ENCODE measurements around the gene ADCY3. TPM values are rescaled to one million over a fixed set of nuclear protein-coding genes. Genes with fewer than 3 reads are reported as not detected.

The ADCY3 gene
- total and polyA plus RNA-seq, 9 donors: 27.1 to 150 (median 97.4) TPM

DNA sequence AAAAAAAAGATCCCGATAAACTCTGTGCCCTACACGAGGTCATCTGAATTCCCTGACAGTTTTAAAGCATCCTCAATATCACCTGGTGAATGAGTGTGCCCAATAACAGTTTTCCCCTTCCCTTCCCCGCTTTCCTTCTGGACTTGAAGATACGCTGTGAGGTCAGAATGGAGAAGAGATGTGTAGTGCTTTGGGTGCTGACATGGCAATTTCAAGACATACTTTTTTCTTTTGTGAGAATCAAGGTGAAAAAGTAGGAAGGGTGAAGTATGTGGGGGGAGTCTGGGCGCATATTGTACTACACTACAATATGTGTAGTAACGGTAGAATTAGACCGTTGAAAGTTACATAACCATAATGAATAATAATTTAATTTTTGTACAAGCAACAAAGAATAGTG is 30.1 kb upstream of the ADCY3 start:
- no peak overlapping the region for H3K4me3 ChIP-seq
- intact Hi-C loops (cut with DNase I): no loop called here
- WGBS, 3 donors: 93 to 96% (median 94%) methylated on average over 7 of the region's 7 CpGs
- no peaks in the 10 kb centered on the region for H3K9me3 ChIP-seq
- H3K27ac ChIP-seq: no peak overlapping the region
- no peak for DNase-seq
- H3K4me1 ChIP-seq (ENCODE audit: insufficient read depth): no peaks in the 10 kb centered on the region
- TF ChIP-seq EP300 (IDR thresholded peaks at IDR 0.05) (no peak), POLR2A (IDR thresholded peaks at IDR 0.05) (no peak)
- TF ChIP-seq, protein P1, sequence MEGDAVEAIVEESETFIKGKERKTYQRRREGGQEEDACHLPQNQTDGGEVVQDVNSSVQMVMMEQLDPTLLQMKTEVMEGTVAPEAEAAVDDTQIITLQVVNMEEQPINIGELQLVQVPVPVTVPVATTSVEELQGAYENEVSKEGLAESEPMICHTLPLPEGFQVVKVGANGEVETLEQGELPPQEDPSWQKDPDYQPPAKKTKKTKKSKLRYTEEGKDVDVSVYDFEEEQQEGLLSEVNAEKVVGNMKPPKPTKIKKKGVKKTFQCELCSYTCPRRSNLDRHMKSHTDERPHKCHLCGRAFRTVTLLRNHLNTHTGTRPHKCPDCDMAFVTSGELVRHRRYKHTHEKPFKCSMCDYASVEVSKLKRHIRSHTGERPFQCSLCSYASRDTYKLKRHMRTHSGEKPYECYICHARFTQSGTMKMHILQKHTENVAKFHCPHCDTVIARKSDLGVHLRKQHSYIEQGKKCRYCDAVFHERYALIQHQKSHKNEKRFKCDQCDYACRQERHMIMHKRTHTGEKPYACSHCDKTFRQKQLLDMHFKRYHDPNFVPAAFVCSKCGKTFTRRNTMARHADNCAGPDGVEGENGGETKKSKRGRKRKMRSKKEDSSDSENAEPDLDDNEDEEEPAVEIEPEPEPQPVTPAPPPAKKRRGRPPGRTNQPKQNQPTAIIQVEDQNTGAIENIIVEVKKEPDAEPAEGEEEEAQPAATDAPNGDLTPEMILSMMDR (IDR thresholded peaks at IDR 0.05): no peak
- no peaks in the 10 kb centered on the region for H3K36me3 ChIP-seq
- H3K27me3 ChIP-seq: no peaks in the 10 kb centered on the region

DNA sequence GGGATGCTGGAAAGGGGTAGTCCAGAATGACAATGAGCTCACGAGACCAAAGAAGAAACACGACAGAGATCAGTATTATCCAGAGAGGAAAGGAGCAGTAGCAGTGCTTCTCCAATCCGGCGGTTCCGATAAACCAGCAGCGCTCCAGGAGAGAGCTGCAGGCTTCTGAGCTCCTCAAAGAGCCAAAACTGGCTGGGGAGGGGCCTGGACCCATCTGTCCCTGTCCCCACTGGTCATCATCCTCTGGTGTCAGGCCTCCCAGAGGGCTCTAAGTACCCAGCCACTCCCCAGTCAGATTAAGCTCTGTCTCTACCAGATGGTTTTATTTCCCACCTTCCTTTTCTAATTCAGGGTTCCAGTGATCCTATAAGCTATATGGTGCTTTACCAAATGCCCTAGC is 28.5 kb upstream of the ADCY3 start:
- Histone ChIP-seq H3K36me3 (no peaks in the 10 kb centered on the region), H3K27me3 (no peaks in the 10 kb centered on the region), H3K27ac (no peak overlapping the region), H3K9me3 (no peaks in the 10 kb centered on the region), H3K4me1 (ENCODE audit: insufficient read depth) (no peaks in the 10 kb centered on the region), H3K4me3 (no peak overlapping the region)
- TF ChIP-seq EP300 (IDR thresholded peaks at IDR 0.05): no peak
- TF ChIP-seq, protein P1 (IDR thresholded peaks at IDR 0.05): no peak
- TF ChIP-seq POLR2A (IDR thresholded peaks at IDR 0.05): no peak
- DNase-seq: no peak
- intact Hi-C loops (cut with DNase I): no loop called here
- WGBS, 3 donors: 86 to 93% (median 91%) methylated on average over 6 of the region's 6 CpGs

DNA sequence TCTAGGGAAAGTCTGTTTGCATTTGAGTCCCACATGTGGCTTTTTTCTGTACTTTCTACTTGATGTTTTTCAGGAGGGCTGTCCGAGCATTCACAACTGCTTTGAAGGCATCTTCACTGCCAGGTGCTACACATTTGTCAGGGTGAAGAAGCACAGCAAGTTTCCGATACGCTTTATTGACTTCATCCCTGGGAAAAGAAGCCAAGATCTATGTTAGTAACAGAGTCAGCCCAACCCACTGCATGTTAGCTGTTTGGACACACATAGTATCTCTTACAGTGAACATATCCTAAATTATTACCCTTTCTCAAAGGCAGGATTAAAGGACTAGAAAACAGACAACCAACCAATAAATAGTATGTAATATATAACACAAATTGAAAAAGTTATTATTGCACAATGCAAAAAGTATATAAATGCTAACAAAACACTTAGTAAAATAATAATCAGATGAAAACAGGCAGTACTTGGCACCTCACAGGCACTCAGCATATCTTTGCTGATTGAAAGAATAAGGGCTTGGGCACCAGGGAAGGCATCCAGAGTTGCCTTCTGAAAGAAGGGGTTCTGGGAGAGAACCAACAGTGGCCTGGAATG is 27.6 kb upstream of the ADCY3 start:
- Histone ChIP-seq H3K27me3 (no peaks in the 10 kb centered on the region), H3K9me3 (no peaks in the 10 kb centered on the region), H3K4me3 (no peak overlapping the region), H3K4me1 (ENCODE audit: insufficient read depth) (no peaks in the 10 kb centered on the region), H3K27ac (no peak overlapping the region), H3K36me3 (no peaks in the 10 kb centered on the region)
- intact Hi-C loops (cut with DNase I): no loop called here
- TF ChIP-seq POLR2A (IDR thresholded peaks at IDR 0.05) (no peak), EP300 (IDR thresholded peaks at IDR 0.05) (no peak)
- TF ChIP-seq, protein P1 (IDR thresholded peaks at IDR 0.05): no peak
- DNase-seq: no peak
- 80 to 93% (median 90%) methylated on average over 3 of the region's 3 CpGs for WGBS, 3 donors

DNA sequence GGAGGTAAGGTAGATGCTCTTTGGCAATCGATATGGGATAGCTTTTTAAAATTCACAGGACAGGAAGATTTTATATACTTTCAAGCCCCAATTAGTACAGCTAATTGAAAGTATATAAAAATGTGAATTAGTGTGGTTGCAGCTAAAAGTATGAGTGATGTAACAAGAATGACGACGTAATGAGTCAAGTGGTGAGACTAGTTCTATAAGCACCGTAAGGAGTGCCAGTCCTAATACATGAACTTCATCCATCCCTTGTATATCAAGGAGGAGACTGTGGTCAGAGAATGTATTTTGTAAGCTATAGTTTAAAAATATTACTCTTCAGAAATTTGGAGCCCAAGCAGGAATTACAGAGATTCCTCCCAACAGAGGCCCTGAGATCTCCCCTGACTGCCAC is 25.9 kb upstream of the ADCY3 start:
- WGBS, 3 donors: 92 to 95% (median 94%) methylated on average over 4 of the region's 4 CpGs
- intact Hi-C loops (cut with DNase I): no loop called here

More for the DNA sequence above, 25.9 kb upstream of the ADCY3 start:
- Histone ChIP-seq H3K36me3 (no peaks in the 10 kb centered on the region), H3K9me3 (no peaks in the 10 kb centered on the region), H3K27me3 (no peaks in the 10 kb centered on the region), H3K4me1 (ENCODE audit: insufficient read depth) (no peaks in the 10 kb centered on the region), H3K4me3 (no peak overlapping the region), H3K27ac (no peak overlapping the region)
- TF ChIP-seq EP300 (IDR thresholded peaks at IDR 0.05): no peak
- TF ChIP-seq POLR2A (IDR thresholded peaks at IDR 0.05): no peak
- TF ChIP-seq, protein P1 (IDR thresholded peaks at IDR 0.05): no peak
- no peak for DNase-seq
